GM12872 (cell line): ENCODE data around the gene BCAN.

Source experiments
- CTCF ChIP-seq: IDR thresholded peaks from 3 replicates; pipeline ENCODE4 v1.5.1; 2011; ENCODE audit warnings: low read depth, mild to moderate bottlenecking, low read length, moderate library complexity; ENCODE audit not compliant: insufficient read depth

Gene BCAN

GRCh38 chr1:156643778-156644092 is 1.8 kb downstream of the BCAN start:
- TF ChIP-seq CTCF, result no peak

- TF ChIP-seq CTCF, result no peak
Measured at GRCh38 chr1:156644146-156644545, 2.2 kb downstream of the BCAN start.

- no peak for TF ChIP-seq CTCF
Measured at GRCh38 chr1:156644640-156645039, 2.7 kb downstream of the BCAN start.

- TF ChIP-seq CTCF, result no peak
Measured at GRCh38 chr1:156645056-156645455, 3.1 kb downstream of the BCAN start.

GRCh38 chr1:156645666-156646065 is 3.7 kb downstream of the BCAN start:
- no peak for TF ChIP-seq CTCF

- TF ChIP-seq CTCF, result no peak
Measured at GRCh38 chr1:156646738-156647211, 4.9 kb downstream of the BCAN start.

GRCh38 chr1:156647351-156647750 is 5.4 kb downstream of the BCAN start:
- no peak for TF ChIP-seq CTCF

- TF ChIP-seq CTCF, result no peak
Measured at GRCh38 chr1:156648496-156648895, 6.6 kb downstream of the BCAN start.
